K562 (cell line): ENCODE data around the gene NOSIP. TPM values are rescaled to one million over a fixed set of nuclear protein-coding genes. Genes with fewer than 3 reads are reported as not detected.

Experiments used
- ARID1B ChIP-seq: fragments of 450-650 bp; IDR thresholded peaks from 2 replicates; pipeline ENCODE4 v1.6.1; 2016; ENCODE audit warnings: antibody characterized with exemption, mild to moderate bottlenecking, inconsistent platforms
- CREB1 ChIP-seq, 2 experiments: sonication (generic) in 1 of 2; formaldehyde crosslinking in 1 of 2; IDR thresholded peaks; 2 replicates each; pipeline versions ENCODE4 v1.6.1 to v1.8.0; 2012 to 2022; ENCODE audit warnings: inconsistent platforms in 1 of 2, mild to moderate bottlenecking in 1 of 2, missing genetic modification reagents in 1 of 2, moderate library complexity in 1 of 2
- CREM ChIP-seq: IDR thresholded peaks from 2 replicates; pipeline ENCODE4 v1.6.1; 2014; ENCODE audit warnings: antibody characterized with exemption, low read depth
- HDAC1 ChIP-seq, 2 experiments: fragments of 450-650 bp; IDR thresholded peaks; 2 replicates each; pipeline ENCODE4 v1.6.1; 2016 to 2017; ENCODE audit warnings: inconsistent platforms in 1 of 2, mild to moderate bottlenecking in 1 of 2, moderate library complexity in 1 of 2
- HDAC2 ChIP-seq: fragments of 450-650 bp; IDR thresholded peaks from 2 replicates; pipeline ENCODE4 v1.6.1; 2016; ENCODE audit warnings: mild to moderate bottlenecking
- HNRNPH1 ChIP-seq: fragments of 200-400 bp; formaldehyde crosslinking; optimal IDR thresholded peaks from 2 replicates; pipeline ENCODE3; 2017; ENCODE audit warnings: low read depth, mild to moderate bottlenecking, low read length, moderate library complexity
- IRF1 ChIP-seq: sonication (generic); formaldehyde crosslinking; IDR thresholded peaks from 2 replicates; pipeline ENCODE4 v1.8.0; 2022; ENCODE audit warnings: missing genetic modification reagents, mild to moderate bottlenecking, borderline replicate concordance
- KDM5B ChIP-seq: fragments of 200-600 bp; sonication (generic); IDR thresholded peaks from 2 replicates; pipeline ENCODE4 v1.6.1; 2012; ENCODE audit warnings: low read depth, mild to moderate bottlenecking, moderate library complexity, low read length, control low read depth, inconsistent platforms; ENCODE audit not compliant: insufficient replicate concordance
- LEF1 ChIP-seq: fragments of 450-650 bp; IDR thresholded peaks from 2 replicates; pipeline ENCODE4 v1.6.1; 2016; ENCODE audit warnings: mild to moderate bottlenecking
- MAZ ChIP-seq, 2 experiments: fragments of 450-650 bp in 1 of 2; sonication (generic) in 1 of 2; formaldehyde crosslinking; IDR thresholded peaks in 1 of 2; conservative IDR thresholded peaks in 1 of 2; 2 replicates each; pipeline versions ENCODE4 v1.4.0 to v1.5.0; 2020; ENCODE audit warnings: mild to moderate bottlenecking in 1 of 2, missing genetic modification reagents in 1 of 2
- SIN3B ChIP-seq: fragments of 450-650 bp; IDR thresholded peaks from 2 replicates; pipeline ENCODE4 v1.6.1; 2017; ENCODE audit warnings: low read depth, mild to moderate bottlenecking, moderate library complexity
- SMC3 ChIP-seq: conservative IDR thresholded peaks from 2 replicates; pipeline ENCODE4 v1.6.1; 2011; ENCODE audit warnings: low read depth, low read length, improper control_type of control experiment; ENCODE audit not compliant: insufficient read depth
- SRSF9 ChIP-seq: fragments of 200-400 bp; formaldehyde crosslinking; IDR thresholded peaks from 2 replicates; pipeline ENCODE4 v1.6.1; 2017; ENCODE audit warnings: low read depth, low read length, borderline replicate concordance
- TAL1 ChIP-seq: fragments of 450-650 bp; IDR thresholded peaks from 2 replicates; pipeline ENCODE4 v1.6.1; 2016; ENCODE audit warnings: mild to moderate bottlenecking
- YBX1 ChIP-seq: fragments of 450-650 bp; IDR thresholded peaks from 2 replicates; pipeline ENCODE4 v1.7.1; 2016; ENCODE audit warnings: mild to moderate bottlenecking
- polyA plus RNA-seq, 8 experiments: library from polyadenylated mRNA; depleted of rRNA in 4 of 8; stranded (reverse) in 5 of 8; unstranded in 3 of 8; fragments of >200 nt; fragmentation: Nextera tagmentation in 2 of 8; fragmentation: Illumina TruSeq in 1 of 8; extraction: Ambion mirVana in 2 of 8; extraction: Trizol in 1 of 8; gene quantifications; 2 replicates each; pipeline versions ENCODE4 v1.2.1 to v1.2.3, GENCODE V29; 2011 to 2014; ENCODE audit warnings: inconsistent platforms in 1 of 8, missing spikeins in 1 of 8
- total RNA-seq, 7 experiments: library from RNA; depleted of rRNA in 6 of 7; stranded (reverse); fragments of >200 nt in 6 of 7; fragmentation: Illumina TruSeq in 2 of 7; extraction: Trizol in 2 of 7; gene quantifications; 2 replicates each; pipeline versions ENCODE4 v1.2.1 to v1.2.3, GENCODE V29; 2011 to 2021; ENCODE audit warnings: low replicate concordance in 1 of 7
- TF ChIP-seq, protein P1 (sequence below): fragments of 450-650 bp; IDR thresholded peaks from 2 replicates; pipeline ENCODE4 v1.6.1; 2017; ENCODE audit warnings: antibody characterized with exemption, mild to moderate bottlenecking
- TF ChIP-seq, protein P2 (sequence below): sonication (generic); formaldehyde crosslinking; IDR thresholded peaks from 2 replicates; pipeline ENCODE4 v1.8.1; 2023; ENCODE audit warnings: mild to moderate bottlenecking, missing genetic modification reagents

The NOSIP gene
- total and polyA plus RNA-seq, 9 of the 15 experiments (the other 6 are each of a cell fraction or from before 2014, with no cell fraction given): 14.4 to 153 (median 79.9) TPM

GRCh38 chr19:49592486-49593232 is 12.3 kb upstream of the NOSIP start (continued):
- TF ChIP-seq CREB1 (IDR thresholded peaks at IDR 0.05): no peak
- 0 out of 2 replicates have a peak, but pooled peaks have one; percentile 2 for TF ChIP-seq CREB1 (CRISPR knock-in tag; IDR thresholded peaks at IDR 0.05)
- TF ChIP-seq CREM: no peak
- TF ChIP-seq LEF1: no peak
- TF ChIP-seq SMC3: no peak
- TF ChIP-seq TAL1: no peak
- TF ChIP-seq, protein P1, sequence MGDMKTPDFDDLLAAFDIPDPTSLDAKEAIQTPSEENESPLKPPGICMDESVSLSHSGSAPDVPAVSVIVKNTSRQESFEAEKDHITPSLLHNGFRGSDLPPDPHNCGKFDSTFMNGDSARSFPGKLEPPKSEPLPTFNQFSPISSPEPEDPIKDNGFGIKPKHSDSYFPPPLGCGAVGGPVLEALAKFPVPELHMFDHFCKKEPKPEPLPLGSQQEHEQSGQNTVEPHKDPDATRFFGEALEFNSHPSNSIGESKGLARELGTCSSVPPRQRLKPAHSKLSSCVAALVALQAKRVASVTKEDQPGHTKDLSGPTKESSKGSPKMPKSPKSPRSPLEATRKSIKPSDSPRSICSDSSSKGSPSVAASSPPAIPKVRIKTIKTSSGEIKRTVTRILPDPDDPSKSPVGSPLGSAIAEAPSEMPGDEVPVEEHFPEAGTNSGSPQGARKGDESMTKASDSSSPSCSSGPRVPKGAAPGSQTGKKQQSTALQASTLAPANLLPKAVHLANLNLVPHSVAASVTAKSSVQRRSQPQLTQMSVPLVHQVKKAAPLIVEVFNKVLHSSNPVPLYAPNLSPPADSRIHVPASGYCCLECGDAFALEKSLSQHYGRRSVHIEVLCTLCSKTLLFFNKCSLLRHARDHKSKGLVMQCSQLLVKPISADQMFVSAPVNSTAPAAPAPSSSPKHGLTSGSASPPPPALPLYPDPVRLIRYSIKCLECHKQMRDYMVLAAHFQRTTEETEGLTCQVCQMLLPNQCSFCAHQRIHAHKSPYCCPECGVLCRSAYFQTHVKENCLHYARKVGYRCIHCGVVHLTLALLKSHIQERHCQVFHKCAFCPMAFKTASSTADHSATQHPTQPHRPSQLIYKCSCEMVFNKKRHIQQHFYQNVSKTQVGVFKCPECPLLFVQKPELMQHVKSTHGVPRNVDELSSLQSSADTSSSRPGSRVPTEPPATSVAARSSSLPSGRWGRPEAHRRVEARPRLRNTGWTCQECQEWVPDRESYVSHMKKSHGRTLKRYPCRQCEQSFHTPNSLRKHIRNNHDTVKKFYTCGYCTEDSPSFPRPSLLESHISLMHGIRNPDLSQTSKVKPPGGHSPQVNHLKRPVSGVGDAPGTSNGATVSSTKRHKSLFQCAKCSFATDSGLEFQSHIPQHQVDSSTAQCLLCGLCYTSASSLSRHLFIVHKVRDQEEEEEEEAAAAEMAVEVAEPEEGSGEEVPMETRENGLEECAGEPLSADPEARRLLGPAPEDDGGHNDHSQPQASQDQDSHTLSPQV: no peak
- TF ChIP-seq SRSF9: no peak
- TF ChIP-seq YBX1: no peak
- TF ChIP-seq HDAC1 (IDR thresholded peaks at IDR 0.05): 0 out of 4 replicates have a peak, but pooled peaks of 1 of the 2 experiments have one; percentile 33
- peak; percentile 9; the same call in 1 of the 2 replicates for TF ChIP-seq HDAC2
- TF ChIP-seq IRF1 (CRISPR knock-in tag): no peak
- TF ChIP-seq, protein P2, sequence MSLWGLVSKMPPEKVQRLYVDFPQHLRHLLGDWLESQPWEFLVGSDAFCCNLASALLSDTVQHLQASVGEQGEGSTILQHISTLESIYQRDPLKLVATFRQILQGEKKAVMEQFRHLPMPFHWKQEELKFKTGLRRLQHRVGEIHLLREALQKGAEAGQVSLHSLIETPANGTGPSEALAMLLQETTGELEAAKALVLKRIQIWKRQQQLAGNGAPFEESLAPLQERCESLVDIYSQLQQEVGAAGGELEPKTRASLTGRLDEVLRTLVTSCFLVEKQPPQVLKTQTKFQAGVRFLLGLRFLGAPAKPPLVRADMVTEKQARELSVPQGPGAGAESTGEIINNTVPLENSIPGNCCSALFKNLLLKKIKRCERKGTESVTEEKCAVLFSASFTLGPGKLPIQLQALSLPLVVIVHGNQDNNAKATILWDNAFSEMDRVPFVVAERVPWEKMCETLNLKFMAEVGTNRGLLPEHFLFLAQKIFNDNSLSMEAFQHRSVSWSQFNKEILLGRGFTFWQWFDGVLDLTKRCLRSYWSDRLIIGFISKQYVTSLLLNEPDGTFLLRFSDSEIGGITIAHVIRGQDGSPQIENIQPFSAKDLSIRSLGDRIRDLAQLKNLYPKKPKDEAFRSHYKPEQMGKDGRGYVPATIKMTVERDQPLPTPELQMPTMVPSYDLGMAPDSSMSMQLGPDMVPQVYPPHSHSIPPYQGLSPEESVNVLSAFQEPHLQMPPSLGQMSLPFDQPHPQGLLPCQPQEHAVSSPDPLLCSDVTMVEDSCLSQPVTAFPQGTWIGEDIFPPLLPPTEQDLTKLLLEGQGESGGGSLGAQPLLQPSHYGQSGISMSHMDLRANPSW (CRISPR knock-in tag): no peak
- TF ChIP-seq SIN3B: no peak
- no peak for TF ChIP-seq HNRNPH1
- TF ChIP-seq KDM5B: peak; percentile 14
- TF ChIP-seq ARID1B: no peak
- 0 out of 4 replicates have a peak, but pooled peaks of 1 of the 2 experiments have one; percentile 43 for TF ChIP-seq MAZ (CRISPR knock-in tag; conservative IDR thresholded peaks at IDR 0.05 in 1 of 2, IDR thresholded peaks at IDR 0.05 in 1 of 2)
